Activated CD8-positive, alpha-beta memory T cell treated with anti-CD3 and anti-CD28 coated beads, Interleukin-2, amount 50 U/mL, for 24 hours (primary cell): Measurements from ENCODE around the gene DNAH10.

Experiments used
- DNase-seq: peaks from one replicate; pipeline ENCODE4 v3.0.0-alpha.2; 2020; ENCODE audit errors: extremely low read depth

Gene DNAH10

GRCh38 chr12:123948401-123948795 is 186.3 kb downstream of the DNAH10 start:
- DNase-seq, result no peak

- no peak for DNase-seq
Observed at GRCh38 chr12:123948796-123949769, 187.0 kb downstream of the DNAH10 start.

GRCh38 chr12:123949770-123950165 is 187.7 kb downstream of the DNAH10 start:
- DNase-seq, result no peak

- DNase-seq, result no peak
Observed at GRCh38 chr12:123950476-123951349, 188.6 kb downstream of the DNAH10 start.

- no peak for DNase-seq
Observed at GRCh38 chr12:123951467-123951866, 189.4 kb downstream of the DNAH10 start.

- DNase-seq, result no peak
Observed at GRCh38 chr12:123952037-123952436, 189.9 kb downstream of the DNAH10 start.

- DNase-seq, result no peak
Observed at GRCh38 chr12:123954647-123955350, 192.7 kb downstream of the DNAH10 start.

- DNase-seq, result no peak
Observed at GRCh38 chr12:123956249-123956648, 194.1 kb downstream of the DNAH10 start.

- DNase-seq, result no peak
Observed at GRCh38 chr12:123957196-123957595, 195.1 kb downstream of the DNAH10 start.

GRCh38 chr12:123958462-123958861 is 196.4 kb downstream of the DNAH10 start:
- no peak for DNase-seq

GRCh38 chr12:123958876-123959275 is 196.8 kb downstream of the DNAH10 start:
- DNase-seq, result no peak

- no peak for DNase-seq
Observed at GRCh38 chr12:123960029-123960735, 198.1 kb downstream of the DNAH10 start.

GRCh38 chr12:123960856-123961255 is 198.8 kb downstream of the DNAH10 start:
- DNase-seq, result no peak

GRCh38 chr12:123961585-123962345 is 199.7 kb downstream of the DNAH10 start:
- DNase-seq, result no peak

GRCh38 chr12:123962513-123962912 is 200.4 kb downstream of the DNAH10 start:
- DNase-seq, result no peak

- no peak for DNase-seq
Observed at GRCh38 chr12:123963821-123964220, 201.7 kb downstream of the DNAH10 start.

GRCh38 chr12:123965382-123965781 is 203.3 kb downstream of the DNAH10 start:
- DNase-seq, result no peak

- no peak for DNase-seq
Observed at GRCh38 chr12:123966596-123966995, 204.5 kb downstream of the DNAH10 start.

- no peak for DNase-seq
Observed at GRCh38 chr12:123967121-123967586, 205.1 kb downstream of the DNAH10 start.

GRCh38 chr12:123971449-123971769 is 209.3 kb downstream of the DNAH10 start:
- DNase-seq, result no peak
